ENCODE measurements around the gene USP31. TPM values are rescaled to one million over a fixed set of nuclear protein-coding genes. Genes with fewer than 3 reads are reported as not detected.

The USP31 gene
- total RNA-seq, 2 experiments from 2014 or later: 1.6 to 1.7 TPM

DNA sequence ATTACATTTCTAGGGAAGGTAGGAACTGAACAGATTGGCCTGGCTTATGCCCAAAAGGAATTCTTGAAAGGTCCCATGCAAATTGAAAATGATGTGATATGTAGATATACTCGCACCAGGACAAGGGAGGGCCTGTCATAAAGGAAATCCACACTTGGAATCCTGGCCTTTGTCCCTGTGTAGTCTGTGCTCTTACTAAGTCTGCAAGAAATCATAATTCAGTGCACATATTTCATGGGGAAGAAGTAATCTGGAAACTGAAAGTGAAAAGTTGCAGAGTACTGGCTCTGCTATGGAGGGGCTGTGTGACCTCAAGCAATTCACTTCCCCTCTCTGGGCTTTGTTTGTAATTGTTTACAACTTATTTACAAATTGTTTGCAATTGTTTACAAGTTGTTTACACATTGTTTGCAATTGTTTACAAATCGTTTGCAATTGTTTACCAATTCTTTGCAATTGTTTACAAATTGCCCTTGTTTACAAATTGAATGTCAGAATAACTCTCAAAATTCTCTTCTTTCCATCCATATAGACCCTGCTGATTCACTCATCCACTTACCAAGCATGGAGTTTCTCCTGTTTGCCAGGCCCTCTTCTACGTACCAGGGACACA, 46.2 kb upstream of the USP31 start:
- Mint-ChIP-seq H3K27me3 (peaks cover 34% of the 10 kb centered on the region), H3K4me3 (no peak overlapping the region), H3K27ac (no peak overlapping the region), H3K9me3 (no peaks in the 10 kb centered on the region), H3K36me3 (ENCODE audit: low read depth) (no peaks in the 10 kb centered on the region), H3K4me1 (ENCODE audit: low read depth) (no peaks in the 10 kb centered on the region)
- H3K36me3 ChIP-seq (ENCODE audit: insufficient read depth, low read length): no peaks in the 10 kb centered on the region
- intact Hi-C loops (cut with DNase I, micrococcal nuclease): no loop called here
- DNase-seq (no peak), ATAC-seq (ENCODE audit: poor library complexity) (no peak)
- no peaks in the 10 kb centered on the region for H3K9me3 ChIP-seq (ENCODE audit: control insufficient read depth in 1 of 2, insufficient read depth in 1 of 2, low read length in 2 of 2)
- peaks cover 7 to 12% of the 10 kb centered on the region in 2 experiments for H3K27me3 ChIP-seq (ENCODE audit: control insufficient read depth in 1 of 2, insufficient read depth in 2 of 2, low read length in 2 of 2)
- no peaks in the 10 kb centered on the region for H3K4me1 ChIP-seq (ENCODE audit: insufficient read depth, low read length)
- POLR2A ChIA-PET: no interaction called here
- CTCF ChIA-PET: no interaction called here
- TF ChIP-seq, protein P1, sequence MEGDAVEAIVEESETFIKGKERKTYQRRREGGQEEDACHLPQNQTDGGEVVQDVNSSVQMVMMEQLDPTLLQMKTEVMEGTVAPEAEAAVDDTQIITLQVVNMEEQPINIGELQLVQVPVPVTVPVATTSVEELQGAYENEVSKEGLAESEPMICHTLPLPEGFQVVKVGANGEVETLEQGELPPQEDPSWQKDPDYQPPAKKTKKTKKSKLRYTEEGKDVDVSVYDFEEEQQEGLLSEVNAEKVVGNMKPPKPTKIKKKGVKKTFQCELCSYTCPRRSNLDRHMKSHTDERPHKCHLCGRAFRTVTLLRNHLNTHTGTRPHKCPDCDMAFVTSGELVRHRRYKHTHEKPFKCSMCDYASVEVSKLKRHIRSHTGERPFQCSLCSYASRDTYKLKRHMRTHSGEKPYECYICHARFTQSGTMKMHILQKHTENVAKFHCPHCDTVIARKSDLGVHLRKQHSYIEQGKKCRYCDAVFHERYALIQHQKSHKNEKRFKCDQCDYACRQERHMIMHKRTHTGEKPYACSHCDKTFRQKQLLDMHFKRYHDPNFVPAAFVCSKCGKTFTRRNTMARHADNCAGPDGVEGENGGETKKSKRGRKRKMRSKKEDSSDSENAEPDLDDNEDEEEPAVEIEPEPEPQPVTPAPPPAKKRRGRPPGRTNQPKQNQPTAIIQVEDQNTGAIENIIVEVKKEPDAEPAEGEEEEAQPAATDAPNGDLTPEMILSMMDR (IDR thresholded peaks at IDR 0.05): no peak
- H3K4me3 ChIP-seq (ENCODE audit: low read length): no peak overlapping the region
- H3K27ac ChIP-seq (ENCODE audit: low read depth in 1 of 2, low read length in 2 of 2): no peak overlapping the region

- no peak overlapping the region for H3K4me3 ChIP-seq (ENCODE audit: low read length)
- ChIA-PET POLR2A (no interaction called here), CTCF (no interaction called here)
- no peaks in the 10 kb centered on the region for H3K9me3 ChIP-seq (ENCODE audit: control insufficient read depth in 1 of 2, insufficient read depth in 1 of 2, low read length in 2 of 2)
- H3K4me1 Mint-ChIP-seq (ENCODE audit: low read depth): no peaks in the 10 kb centered on the region
- no peak overlapping the region for H3K27ac ChIP-seq (ENCODE audit: low read depth in 1 of 2, low read length in 2 of 2)
- no peaks in the 10 kb centered on the region for H3K36me3 Mint-ChIP-seq (ENCODE audit: low read depth)
- TF ChIP-seq, protein P1 (IDR thresholded peaks at IDR 0.05): no peak
- H3K4me3 Mint-ChIP-seq: no peak overlapping the region
- H3K27me3 Mint-ChIP-seq: peaks cover 34% of the 10 kb centered on the region
- ATAC-seq (ENCODE audit: poor library complexity): no peak
- H3K27ac Mint-ChIP-seq: no peak overlapping the region
- peaks cover 4 to 5% of the 10 kb centered on the region in 2 experiments for H3K27me3 ChIP-seq (ENCODE audit: control insufficient read depth in 1 of 2, insufficient read depth in 2 of 2, low read length in 2 of 2)
- no peaks in the 10 kb centered on the region for H3K4me1 ChIP-seq (ENCODE audit: insufficient read depth, low read length)
- DNase-seq: no peak
- H3K36me3 ChIP-seq (ENCODE audit: insufficient read depth, low read length): no peaks in the 10 kb centered on the region
- intact Hi-C loops (cut with DNase I, micrococcal nuclease): no loop called here
- H3K9me3 Mint-ChIP-seq: no peaks in the 10 kb centered on the region
Observed at GRCh38 chr16:23194497-23195221, 45.4 kb upstream of the USP31 start.

GRCh38 chr16:23188911-23189310, 39.7 kb upstream of the USP31 start:
- Histone ChIP-seq H3K27ac (ENCODE audit: low read depth in 1 of 2, low read length in 2 of 2) (no peak overlapping the region), H3K9me3 (ENCODE audit: control insufficient read depth in 1 of 2, insufficient read depth in 1 of 2, low read length in 2 of 2) (no peaks in the 10 kb centered on the region), H3K36me3 (ENCODE audit: insufficient read depth, low read length) (no peaks in the 10 kb centered on the region), H3K4me3 (ENCODE audit: low read length) (no peak overlapping the region), H3K4me1 (ENCODE audit: insufficient read depth, low read length) (no peaks in the 10 kb centered on the region), H3K27me3 (ENCODE audit: control insufficient read depth in 1 of 2, insufficient read depth in 2 of 2, low read length in 2 of 2) (peaks cover 17 to 37% of the 10 kb centered on the region in 2 experiments)
- Mint-ChIP-seq H3K27ac (no peak overlapping the region), H3K9me3 (no peaks in the 10 kb centered on the region), H3K4me3 (no peak overlapping the region), H3K4me1 (ENCODE audit: low read depth) (no peaks in the 10 kb centered on the region), H3K27me3 (peaks cover 70% of the 10 kb centered on the region), H3K36me3 (ENCODE audit: low read depth) (no peaks in the 10 kb centered on the region)
- no peak for DNase-seq
- ChIA-PET POLR2A (no interaction called here), CTCF (no interaction called here)
- TF ChIP-seq, protein P1 (IDR thresholded peaks at IDR 0.05): no peak
- intact Hi-C loops (cut with DNase I, micrococcal nuclease): no loop called here
- ATAC-seq (ENCODE audit: poor library complexity): no peak

Data from CD4-positive, alpha-beta T cell (primary cell).